GM23338 (cell line): ENCODE results near the gene SERPINI1. TPM values are rescaled to one million over a fixed set of nuclear protein-coding genes. Genes with fewer than 3 reads are reported as not detected.
A peak's percentile ranks its signal among the peaks of the same experiment; 100 is the strongest.

Source experiments
- ATAC-seq: fragments of 200-7000 bp; cut with Tn5 transposase; 3 replicates; pipeline ENCODE4 v1.9.1; 2020
- DNase-seq: peaks from one replicate; pipeline ENCODE4 v3.0.0-alpha.2; 2015; ENCODE audit warnings: low spot score
- H2AFZ ChIP-seq: fragments of 200-600 bp; sonication (generic); 2 replicates; pipeline ENCODE4 v1.8.0; 2016; ENCODE audit warnings: antibody characterized with exemption, mild to moderate bottlenecking, moderate library complexity
- H3F3A ChIP-seq: fragments of 200-600 bp; sonication (generic); replicated peaks from 2 replicates; pipeline ENCODE4 v1.8.0; 2017; ENCODE audit warnings: antibody characterized with exemption, mixed run types, low read depth
- H3K27ac ChIP-seq: fragments of 200-600 bp; sonication (generic); 2 replicates; pipeline ENCODE4 v1.6.1; 2016; ENCODE audit warnings: low read depth
- H3K27me3 ChIP-seq: fragments of 200-600 bp; sonication (generic); 2 replicates; pipeline ENCODE4 v1.8.0; 2016; ENCODE audit warnings: mild to moderate bottlenecking, mixed run types, moderate library complexity; ENCODE audit not compliant: insufficient read depth
- H3K36me3 ChIP-seq: fragments of 200-600 bp; sonication (generic); 2 replicates; pipeline ENCODE4 v1.8.0; 2016; ENCODE audit warnings: mild to moderate bottlenecking; ENCODE audit not compliant: insufficient read depth
- H3K4me1 ChIP-seq: fragments of 200-600 bp; sonication (generic); 2 replicates; pipeline ENCODE4 v1.8.0; 2016; ENCODE audit warnings: mild to moderate bottlenecking, moderate library complexity; ENCODE audit not compliant: insufficient read depth
- H3K4me2 ChIP-seq: fragments of 200-600 bp; sonication (generic); 2 replicates; pipeline ENCODE4 v1.7.1; 2017; ENCODE audit warnings: mixed run types
- H3K4me3 ChIP-seq: fragments of 200-600 bp; sonication (generic); 2 replicates; pipeline ENCODE4 v1.6.1; 2016; ENCODE audit warnings: mixed run types
- H3K79me2 ChIP-seq: fragments of 200-600 bp; sonication (generic); replicated peaks from 2 replicates; pipeline ENCODE4 v1.8.0; 2017; ENCODE audit warnings: mild to moderate bottlenecking; ENCODE audit not compliant: insufficient read depth
- H3K9me2 ChIP-seq: fragments of 200-600 bp; sonication (generic); 2 replicates; pipeline ENCODE4 v1.8.0; 2017; ENCODE audit not compliant: insufficient read depth
- H4K20me1 ChIP-seq: fragments of 200-600 bp; sonication (generic); replicated peaks from 2 replicates; pipeline ENCODE4 v1.8.0; 2017; ENCODE audit warnings: mild to moderate bottlenecking; ENCODE audit not compliant: insufficient read depth
- H3K27ac Mint-ChIP-seq: 2 replicates; pipeline ENCODE4 v1.8.0; 2020; ENCODE audit warnings: inconsistent platforms, mild to moderate bottlenecking, moderate library complexity, mixed read lengths
- H3K27me3 Mint-ChIP-seq: 3 replicates; pipeline ENCODE4 v1.8.0; 2022; ENCODE audit warnings: low read depth, mild to moderate bottlenecking, moderate library complexity, mixed read lengths, inconsistent platforms; ENCODE audit not compliant: insufficient read depth, poor library complexity
- H3K36me3 Mint-ChIP-seq: 3 replicates; pipeline ENCODE4 v1.8.0; 2021; ENCODE audit warnings: low read depth, mild to moderate bottlenecking, inconsistent platforms, moderate library complexity, mixed read lengths
- H3K4me1 Mint-ChIP-seq: 3 replicates; pipeline ENCODE4 v1.8.0; 2020; ENCODE audit warnings: mild to moderate bottlenecking, inconsistent platforms, mixed read lengths
- H3K4me3 Mint-ChIP-seq: 3 replicates; pipeline ENCODE4 v1.8.0; 2021; ENCODE audit warnings: moderate library complexity, mild to moderate bottlenecking, inconsistent platforms, mixed read lengths
- H3K9me3 Mint-ChIP-seq: 3 replicates; pipeline ENCODE4 v1.8.0; 2020; ENCODE audit warnings: moderate library complexity, mild to moderate bottlenecking, inconsistent platforms, mixed read lengths
- CREB1 ChIP-seq: fragments of 250-450 bp; sonication (Bioruptor Pico); IDR thresholded peaks from 2 replicates; pipeline ENCODE4 v1.5.0; 2020; ENCODE audit warnings: low read depth, mild to moderate bottlenecking, moderate library complexity
- CTCF ChIP-seq, 2 experiments: fragments of 200-600 bp in 1 of 2; sonication (generic) in 1 of 2; conservative IDR thresholded peaks; 2 replicates each; pipeline versions ENCODE4 v1.5.1 to v1.6.1; 2016 to 2017; ENCODE audit warnings: antibody characterized with exemption in 2 of 2, low read depth in 2 of 2, mild to moderate bottlenecking in 2 of 2, moderate library complexity in 1 of 2
- EZH2 ChIP-seq: fragments of 200-600 bp; sonication (generic); IDR thresholded peaks from one replicate; pipeline ENCODE4 v1.8.0; 2017; ENCODE audit warnings: antibody characterized with exemption, mild to moderate bottlenecking, low read depth; ENCODE audit not compliant: unreplicated experiment
- JUNB ChIP-seq: IDR thresholded peaks from one replicate; pipeline ENCODE4 v1.6.1; 2016; ENCODE audit warnings: antibody characterized with exemption; ENCODE audit not compliant: unreplicated experiment
- NANOG ChIP-seq: IDR thresholded peaks from 2 replicates; pipeline ENCODE4 v1.6.1; 2016; ENCODE audit warnings: antibody characterized with exemption, borderline replicate concordance
- POLR2AphosphoS5 ChIP-seq: IDR thresholded peaks from 2 replicates; pipeline ENCODE4 v1.6.1; 2016; ENCODE audit warnings: antibody characterized with exemption, low read depth
- STAT1 ChIP-seq: IDR thresholded peaks from one replicate; pipeline ENCODE4 v1.6.1; 2016; ENCODE audit warnings: antibody characterized with exemption; ENCODE audit not compliant: unreplicated experiment
- ZNF114 ChIP-seq: fragments of 250-450 bp; sonication (Bioruptor Pico); IDR thresholded peaks from 2 replicates; pipeline ENCODE4 v1.5.0; 2020; ENCODE audit warnings: mild to moderate bottlenecking, moderate library complexity
- ZNF331 ChIP-seq: fragments of 250-450 bp; sonication (Bioruptor Pico); IDR thresholded peaks from 2 replicates; pipeline ENCODE4 v1.5.0; 2020; ENCODE audit warnings: low read depth, mild to moderate bottlenecking, moderate library complexity
- ZNF462 ChIP-seq: fragments of 250-450 bp; sonication (Bioruptor Pico); IDR thresholded peaks from 2 replicates; pipeline ENCODE4 v1.5.0; 2020; ENCODE audit warnings: mild to moderate bottlenecking, moderate library complexity
- polyA plus RNA-seq: library from polyadenylated mRNA; unstranded; fragments of >200 nt; fragmentation: Nextera tagmentation; extraction: Ambion mirVana; gene quantifications from 2 replicates; pipeline ENCODE4 v1.2.1, GENCODE V29; 2016
- total RNA-seq: library from RNA; depleted of rRNA; stranded (reverse); fragments of >200 nt; shearing (Covaris generic); gene quantifications from 2 replicates; pipeline ENCODE4 v1.2.3, GENCODE V29; 2014
- TF ChIP-seq, protein P1 (sequence below): IDR thresholded peaks from 2 replicates; pipeline ENCODE4 v1.6.1; 2016; ENCODE audit warnings: antibody characterized with exemption

SERPINI1 gene
- total and polyA plus RNA-seq, 2 experiments from 2014 or later: 9.2 to 26.6 TPM

GRCh38 chr3:167740961-167741587 lies 5.6 kb downstream of the SERPINI1 start:
- H3K4me1 ChIP-seq: peaks cover 9% of the 10 kb centered on the region; the same call in 1 of the 2 replicates
- no peak overlapping the region for H3K4me2 ChIP-seq
- Mint-ChIP-seq H3K27me3 (no peaks in the 10 kb centered on the region), H3K9me3 (no peaks in the 10 kb centered on the region), H3K27ac (no peak overlapping the region), H3K36me3 (no peaks in the 10 kb centered on the region), H3K4me1 (peaks cover 13% of the 10 kb centered on the region), H3K4me3 (no peak overlapping the region)
- ATAC-seq (peak; percentile 100), DNase-seq (peak; percentile 75)
- no peaks in the 10 kb centered on the region for H3K27me3 ChIP-seq
- no peak overlapping the region for H2AFZ ChIP-seq
- TF ChIP-seq EZH2: no peak
- peak; percentile 59 to 79 for TF ChIP-seq CTCF (conservative IDR thresholded peaks at IDR 0.05; ENCODE audit: low read depth in 2 of 2)
- H3K79me2 ChIP-seq: peaks cover 63% of the 10 kb centered on the region
- no peak overlapping the region for H3K4me3 ChIP-seq
- no peaks in the 10 kb centered on the region for H3K36me3 ChIP-seq
- H3K27ac ChIP-seq: no peak overlapping the region
- H3F3A ChIP-seq: no peaks in the 10 kb centered on the region; the same call in 1 of the 2 replicates
- H4K20me1 ChIP-seq: 0 out of 2 replicates have a peak, but pooled peaks cover 2% of the 10 kb centered on the region
- no peaks in the 10 kb centered on the region for H3K9me2 ChIP-seq

DNA sequence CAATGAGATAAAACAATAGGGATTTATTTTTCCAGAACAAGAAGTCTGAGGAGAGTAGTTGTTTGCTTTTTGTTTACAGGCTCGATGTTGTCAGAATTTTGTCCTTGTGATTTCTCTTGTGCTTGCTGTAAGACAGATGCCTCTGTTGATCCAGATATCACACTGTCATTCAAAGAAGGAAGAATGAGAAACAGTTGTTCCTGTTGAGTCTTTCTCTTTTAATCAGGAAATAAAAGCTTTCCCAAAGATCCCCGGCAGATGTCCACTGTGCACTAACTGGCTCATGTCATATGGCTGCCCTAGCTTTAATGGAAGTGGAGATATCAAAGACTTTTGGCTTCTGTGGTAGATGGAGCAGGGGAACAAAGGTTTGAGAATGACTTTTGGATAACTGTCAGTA lies 6.8 kb downstream of the SERPINI1 start:
- Histone ChIP-seq H3F3A (no peaks in the 10 kb centered on the region), H3K79me2 (peaks cover 51% of the 10 kb centered on the region), H3K4me1 (no peaks in the 10 kb centered on the region), H3K4me2 (no peak overlapping the region), H3K36me3 (no peaks in the 10 kb centered on the region), H3K9me2 (no peaks in the 10 kb centered on the region), H3K27me3 (no peaks in the 10 kb centered on the region), H4K20me1 (no peaks in the 10 kb centered on the region), H3K4me3 (no peak overlapping the region), H3K27ac (no peak overlapping the region), H2AFZ (no peak overlapping the region)
- no peaks in the 10 kb centered on the region for H3K9me3 Mint-ChIP-seq
- H3K27me3 Mint-ChIP-seq: no peaks in the 10 kb centered on the region
- no peaks in the 10 kb centered on the region for H3K36me3 Mint-ChIP-seq
- ATAC-seq (no peak), DNase-seq (no peak)
- H3K4me1 Mint-ChIP-seq: peaks cover 8% of the 10 kb centered on the region; the same call in 2 of the 3 replicates
- no peak overlapping the region for H3K27ac Mint-ChIP-seq
- no peak overlapping the region for H3K4me3 Mint-ChIP-seq
- TF ChIP-seq NANOG (no peak), POLR2AphosphoS5 (no peak), ZNF331 (CRISPR knock-in tag) (no peak), JUNB (no peak), ZNF114 (CRISPR knock-in tag) (no peak), STAT1 (no peak), CREB1 (CRISPR knock-in tag) (no peak), EZH2 (no peak), ZNF462 (CRISPR knock-in tag) (no peak)
- TF ChIP-seq, protein P1, sequence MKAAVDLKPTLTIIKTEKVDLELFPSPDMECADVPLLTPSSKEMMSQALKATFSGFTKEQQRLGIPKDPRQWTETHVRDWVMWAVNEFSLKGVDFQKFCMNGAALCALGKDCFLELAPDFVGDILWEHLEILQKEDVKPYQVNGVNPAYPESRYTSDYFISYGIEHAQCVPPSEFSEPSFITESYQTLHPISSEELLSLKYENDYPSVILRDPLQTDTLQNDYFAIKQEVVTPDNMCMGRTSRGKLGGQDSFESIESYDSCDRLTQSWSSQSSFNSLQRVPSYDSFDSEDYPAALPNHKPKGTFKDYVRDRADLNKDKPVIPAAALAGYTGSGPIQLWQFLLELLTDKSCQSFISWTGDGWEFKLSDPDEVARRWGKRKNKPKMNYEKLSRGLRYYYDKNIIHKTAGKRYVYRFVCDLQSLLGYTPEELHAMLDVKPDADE: no peak
